HG03439 (cell line): ENCODE results near the gene PRG3.

Source experiments
- ATAC-seq: cut with Tn5 transposase; IDR thresholded peaks from one replicate; pipeline ENCODE4 v1.9.1; 2021; ENCODE audit warnings: mild to moderate bottlenecking, moderate library complexity; ENCODE audit not compliant: unreplicated experiment

Gene PRG3, protein sequence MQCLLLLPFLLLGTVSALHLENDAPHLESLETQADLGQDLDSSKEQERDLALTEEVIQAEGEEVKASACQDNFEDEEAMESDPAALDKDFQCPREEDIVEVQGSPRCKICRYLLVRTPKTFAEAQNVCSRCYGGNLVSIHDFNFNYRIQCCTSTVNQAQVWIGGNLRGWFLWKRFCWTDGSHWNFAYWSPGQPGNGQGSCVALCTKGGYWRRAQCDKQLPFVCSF

DNA sequence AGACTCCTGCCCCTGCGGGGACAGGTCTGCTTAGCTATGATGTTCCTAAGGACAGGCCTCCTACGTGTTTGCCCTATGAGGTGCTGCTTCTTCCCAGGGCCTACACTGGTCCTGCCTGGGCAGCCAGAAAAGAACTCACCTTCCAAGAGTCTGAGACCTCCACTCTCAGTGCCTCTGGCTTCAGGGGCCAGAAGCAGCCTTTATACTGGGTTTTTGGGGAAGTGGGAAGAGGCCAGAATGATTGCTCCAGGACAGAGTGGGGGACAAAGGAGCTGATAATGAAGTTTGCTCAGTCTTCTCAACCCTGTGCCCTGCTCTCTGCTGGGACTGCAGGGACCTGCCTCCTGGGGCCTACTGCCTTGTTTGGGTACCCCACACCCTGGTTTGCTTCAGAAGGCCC, at the start of gene PRG3:
TSS of gene PRG3 (minus strand) at position 176 of the 400 bp plus-strand sequence. CDS start 442 bp downstream, outside the sequence.
- no peak for ATAC-seq

DNA sequence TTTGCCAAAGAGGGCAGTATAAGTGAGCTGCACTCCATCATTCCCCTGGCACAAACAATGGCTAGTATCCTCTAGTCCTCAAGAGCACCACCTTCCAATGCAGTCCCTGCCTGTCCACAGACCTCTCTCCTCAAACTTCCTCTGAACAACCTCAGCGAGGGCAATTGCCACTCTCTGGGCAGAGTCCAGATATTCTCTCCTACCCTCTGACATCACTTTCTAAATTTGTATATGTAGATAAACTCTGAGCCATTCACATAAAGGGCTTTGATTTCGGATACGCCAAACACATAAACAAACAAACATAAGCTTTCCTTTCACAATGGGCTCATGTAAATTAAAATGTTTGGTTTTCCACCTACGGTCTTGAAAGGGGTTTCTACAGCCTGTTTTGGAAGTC, 49.0 kb upstream of the PRG3 start:
- ATAC-seq: no peak

DNA sequence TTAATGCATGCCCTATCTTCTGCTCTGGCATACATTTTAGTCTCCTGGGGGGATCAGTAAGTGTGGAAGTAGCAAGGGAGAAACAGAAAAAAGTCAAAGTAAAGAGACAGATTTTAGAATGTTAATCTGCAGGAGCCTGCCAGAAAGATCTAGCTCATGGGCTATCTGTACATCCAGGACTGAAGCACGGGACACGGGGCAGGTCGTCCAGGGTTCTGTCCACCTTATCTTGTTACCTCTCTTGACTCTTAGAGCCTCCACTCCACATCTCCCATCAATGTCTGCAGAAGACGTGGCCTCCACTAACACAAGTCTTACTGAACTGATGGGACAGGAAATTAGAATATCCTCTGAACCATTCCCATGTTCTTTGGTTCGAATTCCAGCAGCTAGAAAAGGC, 47.7 kb upstream of the PRG3 start:
- ATAC-seq: no peak

DNA sequence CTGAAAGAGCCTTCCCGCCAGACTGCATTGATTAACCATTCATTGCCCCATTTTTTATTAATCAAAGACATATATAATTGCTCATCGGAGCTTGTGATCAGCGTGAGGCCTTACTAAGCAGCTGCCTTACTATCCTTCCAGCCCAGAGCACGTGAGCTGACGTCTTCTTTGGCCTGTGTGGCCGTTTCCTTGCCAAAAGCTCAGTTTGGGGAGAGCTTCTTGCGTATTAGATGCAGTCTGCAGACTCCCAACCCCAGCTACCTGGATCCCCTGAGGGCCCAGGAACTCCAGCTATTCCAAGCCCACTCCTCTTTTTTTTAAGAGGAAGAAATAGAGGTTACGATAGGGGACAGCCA, 46.8 kb upstream of the PRG3 start:
- no peak for ATAC-seq

DNA sequence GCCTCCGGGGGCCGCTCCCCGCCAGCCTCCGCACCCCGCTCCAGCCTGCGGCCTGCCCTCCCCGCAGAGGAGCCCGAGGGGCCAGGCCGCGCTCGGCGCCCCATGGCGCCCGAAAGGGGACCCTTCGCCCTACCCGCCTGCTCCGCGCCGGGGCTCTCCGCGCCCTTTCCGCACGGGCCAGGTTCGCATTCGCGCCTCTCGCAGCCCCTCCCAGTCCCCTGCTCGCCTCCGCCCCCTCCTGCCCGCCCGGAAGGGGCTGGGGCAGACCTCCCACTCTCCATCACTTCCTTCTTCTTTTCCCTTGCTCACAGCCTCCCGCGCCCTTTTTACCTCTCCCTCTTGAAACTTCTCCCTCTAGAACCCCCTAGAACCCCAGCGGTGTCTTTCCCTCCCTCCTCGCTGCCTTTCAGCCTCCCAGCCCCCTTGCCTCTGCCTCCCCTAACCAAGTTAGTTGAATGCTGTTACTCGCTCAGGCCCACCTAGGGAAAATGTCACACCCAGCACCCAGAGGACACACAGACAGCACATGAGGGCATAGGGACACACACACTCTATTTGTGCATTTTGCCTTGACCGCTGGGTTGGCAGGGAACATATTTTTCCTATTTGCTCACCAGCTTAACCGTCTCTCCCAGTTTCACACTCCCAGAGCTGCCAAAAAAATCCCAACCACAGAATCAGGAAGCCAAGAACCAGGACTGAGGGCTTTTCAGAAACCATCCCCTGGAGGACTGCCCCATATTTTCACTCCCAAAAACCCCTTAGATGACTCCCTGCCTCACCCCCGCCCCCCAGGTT, 46.2 kb upstream of the PRG3 start, which contains the start of gene SLC43A3:
TSS of gene SLC43A3 (minus strand) at position 193 of the 798 bp plus-strand sequence. CDS start 949 bp downstream, outside the sequence.
- ATAC-seq: peak; percentile 50

DNA sequence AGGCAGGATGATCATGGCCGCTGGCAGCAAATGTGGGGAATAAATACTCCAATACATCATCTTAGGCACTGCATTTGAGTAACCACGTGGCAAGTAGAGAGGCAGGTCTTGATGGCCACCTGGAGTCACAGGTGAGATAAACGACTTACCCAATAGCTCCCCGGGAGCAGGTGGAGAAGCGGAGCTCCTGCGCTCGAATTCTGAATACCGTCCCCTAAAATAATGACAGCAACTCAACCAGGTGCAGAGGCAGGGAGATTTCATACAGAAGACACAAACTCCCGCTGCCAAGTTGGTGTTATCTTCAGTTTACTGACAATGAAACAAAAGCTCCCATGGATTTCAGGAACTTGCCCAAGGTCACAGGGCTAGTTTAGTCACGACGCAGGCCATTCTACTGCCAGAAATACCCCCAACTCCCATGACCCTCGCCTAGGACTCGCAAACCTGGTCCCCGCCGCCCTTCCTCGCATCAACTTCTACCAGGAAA, 45.5 kb upstream of the PRG3 start:
- no peak for ATAC-seq

DNA sequence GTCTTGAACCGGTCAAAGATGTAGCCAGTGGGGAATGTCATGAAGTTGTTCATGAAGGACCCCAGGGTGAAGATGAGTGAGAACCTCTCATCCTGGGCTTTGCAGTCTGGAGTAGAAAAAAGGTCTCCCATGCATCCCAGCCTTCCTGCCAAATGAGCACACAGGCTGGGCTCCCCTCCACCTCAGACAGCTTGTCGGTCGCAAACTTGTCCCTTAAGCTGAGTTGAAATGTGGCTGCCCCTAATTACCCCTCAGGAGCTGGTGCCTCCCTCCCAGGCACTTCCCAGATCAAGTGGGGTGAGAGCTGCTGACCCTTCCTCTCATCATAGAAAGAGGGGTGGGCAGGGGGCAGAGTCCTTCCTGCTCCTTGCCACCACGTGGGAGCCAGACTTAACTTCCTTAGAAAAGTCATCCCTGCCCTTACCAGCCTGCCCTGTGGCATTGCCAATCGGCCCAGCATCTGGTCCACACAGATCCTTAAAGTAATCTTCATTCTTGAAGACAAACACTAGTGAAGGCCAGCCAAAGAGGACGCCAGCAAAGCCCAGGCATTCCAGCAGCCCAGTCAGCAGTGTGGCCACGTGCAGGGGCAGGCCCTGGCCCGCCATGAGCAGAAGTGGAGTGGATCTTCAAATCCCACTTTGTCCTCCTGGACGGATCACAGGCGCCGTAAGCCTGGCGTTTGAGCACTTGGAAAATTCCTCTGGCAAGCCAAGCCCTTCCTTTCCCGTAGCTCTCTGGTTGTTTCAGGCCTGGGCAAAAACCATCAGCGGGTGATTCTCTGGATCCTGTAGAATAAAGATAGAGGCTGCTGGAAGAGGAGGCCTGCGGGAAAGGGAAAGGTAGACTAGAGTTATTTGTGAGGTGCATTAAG, 44.9 kb upstream of the PRG3 start:
- ATAC-seq: no peak

DNA sequence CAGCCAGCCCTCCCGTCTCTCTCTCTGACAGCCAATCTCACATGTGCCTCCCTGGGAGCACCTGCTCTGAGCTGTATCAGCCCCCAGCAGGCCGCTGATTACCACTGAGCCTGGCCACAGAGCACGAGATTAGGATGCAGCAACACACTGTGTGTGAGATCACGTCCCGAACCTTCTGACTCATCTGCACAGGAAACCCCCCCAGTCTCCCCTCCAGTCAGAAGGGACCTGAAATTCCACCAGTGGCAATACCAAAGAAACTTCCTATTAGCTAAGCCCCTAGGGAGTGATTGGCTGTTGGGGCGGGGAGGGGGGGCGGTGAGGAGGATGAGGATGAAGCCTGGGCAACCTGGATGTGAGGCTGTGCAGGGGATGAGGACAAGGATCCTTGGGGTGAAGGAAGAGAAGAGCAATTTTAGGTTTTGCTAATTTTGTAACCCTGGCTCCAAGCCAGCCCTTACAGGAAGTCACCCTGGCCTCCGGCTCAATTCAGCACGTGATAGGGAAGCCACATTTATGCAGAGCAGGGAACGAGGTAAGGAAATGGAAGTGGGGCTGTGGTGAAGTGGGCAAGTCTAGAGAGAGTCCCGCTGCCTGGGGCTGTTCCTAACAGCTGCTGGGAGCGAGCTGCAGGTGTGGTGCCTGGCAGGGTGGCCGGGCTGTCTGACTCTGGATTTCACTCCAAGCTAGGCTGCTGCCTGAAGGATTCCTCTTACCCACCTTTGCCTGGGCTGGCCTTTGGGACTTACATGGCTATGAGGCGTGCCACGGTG, 44.0 kb upstream of the PRG3 start:
- peak; percentile 94 for ATAC-seq

DNA sequence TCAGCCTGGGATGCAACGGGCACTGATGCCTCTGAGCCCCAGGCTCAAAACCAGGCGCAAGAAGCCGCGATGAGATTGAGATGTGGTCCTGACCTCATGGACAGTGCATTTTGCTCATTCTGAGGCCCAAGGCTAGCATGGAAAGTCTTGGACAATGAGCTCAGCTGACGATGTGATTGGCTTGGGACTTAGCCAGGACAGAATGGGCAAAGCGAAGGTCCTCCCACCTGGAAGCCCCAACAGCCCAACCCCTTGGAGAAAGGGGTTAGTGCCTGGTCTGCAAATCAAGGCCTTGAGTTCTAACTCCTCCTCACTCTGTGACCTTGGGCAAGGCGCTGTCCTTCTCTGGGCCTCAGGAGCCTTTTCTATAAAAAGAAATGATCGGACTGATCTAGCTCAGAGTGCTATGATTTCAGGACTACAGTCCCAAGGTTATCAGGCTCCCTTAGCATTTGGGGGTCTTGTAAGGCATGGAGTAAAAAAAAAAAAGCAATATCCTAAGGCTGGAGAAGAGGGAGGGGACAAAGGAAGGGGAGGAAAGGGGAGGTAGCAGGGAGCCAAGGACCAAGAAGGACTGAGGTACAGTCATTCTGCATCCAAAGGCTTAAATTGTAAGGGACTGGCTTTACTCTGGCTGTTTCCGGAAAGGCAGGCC, 43.3 kb upstream of the PRG3 start:
- no peak for ATAC-seq

DNA sequence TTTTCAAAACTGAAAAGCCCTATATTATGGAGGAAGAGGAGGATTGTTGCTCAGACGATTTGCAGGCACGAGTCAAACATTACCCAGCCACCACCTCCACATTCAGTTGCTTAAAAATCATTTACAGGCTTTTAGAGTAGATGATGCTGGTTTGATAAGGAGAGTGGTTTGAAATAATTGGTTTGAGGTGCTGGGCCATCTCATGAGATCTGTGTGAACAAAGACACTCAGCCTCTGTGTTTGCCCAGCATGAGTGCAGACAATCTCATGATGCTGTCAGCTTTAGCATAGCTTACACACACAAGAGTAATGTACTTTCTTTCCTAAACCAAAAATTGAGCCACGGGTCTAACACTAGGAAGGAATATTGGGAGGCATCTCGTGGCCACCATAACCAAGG, 41.7 kb upstream of the PRG3 start:
- no peak for ATAC-seq

DNA sequence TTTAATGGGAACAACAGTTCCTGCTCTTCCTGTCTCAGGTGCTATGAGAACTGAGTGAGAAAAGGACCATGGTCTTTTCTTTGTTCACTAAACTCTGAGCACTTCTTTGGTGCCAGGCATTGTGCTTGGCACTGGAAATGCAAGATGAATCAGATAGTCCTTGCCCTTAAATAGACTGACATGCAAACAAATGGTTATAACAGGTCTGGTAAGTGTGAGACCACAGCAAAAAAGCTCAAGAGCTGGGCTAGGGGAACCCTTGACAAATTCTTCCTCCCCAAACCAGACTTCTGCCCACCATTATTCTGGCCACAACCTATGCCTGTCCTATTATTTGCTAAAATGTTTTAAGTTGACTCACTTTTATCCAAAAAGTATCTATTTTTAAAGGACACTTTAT, 40.9 kb upstream of the PRG3 start:
- ATAC-seq: no peak

DNA sequence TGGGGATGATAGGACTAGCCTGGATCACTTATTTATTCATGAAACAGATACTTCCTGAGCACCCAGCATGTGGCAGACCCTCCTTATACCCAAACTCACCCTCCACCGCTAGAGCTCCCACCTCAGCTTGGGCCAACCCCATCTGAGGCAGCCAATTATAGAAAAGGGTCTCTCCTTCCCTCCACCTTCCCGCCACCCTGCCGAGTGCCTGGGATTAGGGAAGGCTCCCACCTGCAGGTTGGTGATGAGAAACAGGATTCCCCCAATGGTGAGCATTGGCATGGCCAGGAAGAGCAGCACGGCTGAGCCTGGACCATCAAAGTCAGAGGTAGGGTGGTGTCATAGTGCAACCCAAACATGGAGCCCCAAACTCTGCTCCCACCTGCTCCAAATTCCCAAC, 40.1 kb upstream of the PRG3 start:
- ATAC-seq: no peak

DNA sequence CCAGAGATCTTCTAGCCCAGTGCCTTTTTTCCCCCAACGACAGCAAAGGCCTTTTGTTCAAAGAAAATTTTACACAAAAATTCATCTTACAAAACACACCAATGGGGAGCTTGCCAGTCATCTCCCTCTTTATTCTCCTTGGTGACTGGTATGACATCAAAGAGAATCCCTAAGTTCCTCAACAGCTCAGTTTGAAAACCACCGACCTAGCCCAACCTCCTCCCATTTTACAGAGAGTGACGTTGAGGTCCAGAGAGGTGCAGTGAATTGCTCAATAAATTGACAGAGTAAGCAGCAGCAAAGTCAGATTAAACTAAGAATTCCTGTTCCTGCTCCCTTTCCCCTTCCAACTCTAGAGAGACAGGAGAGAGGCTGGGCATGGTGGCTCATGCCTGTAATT, 38.2 kb upstream of the PRG3 start:
- ATAC-seq: no peak

DNA sequence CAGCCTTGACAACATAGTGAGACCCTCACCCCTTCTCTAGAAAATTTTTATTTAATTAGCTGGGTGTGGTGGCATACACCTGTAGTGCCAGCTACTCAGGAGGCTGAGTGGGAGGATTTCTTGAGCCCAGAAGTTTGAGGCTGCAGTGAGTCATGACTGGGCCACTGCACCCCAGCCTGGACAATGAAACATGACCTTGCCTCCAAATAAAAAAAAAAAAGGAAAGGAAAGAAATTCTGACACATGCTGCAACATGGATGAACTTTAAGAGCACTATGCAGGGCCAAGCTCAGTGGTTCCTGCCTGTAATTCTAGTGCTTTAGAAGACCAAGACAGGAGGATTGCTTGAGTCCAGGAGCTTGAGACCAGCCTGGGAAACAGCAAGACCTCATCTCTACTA, 37.2 kb upstream of the PRG3 start:
- ATAC-seq: no peak

DNA sequence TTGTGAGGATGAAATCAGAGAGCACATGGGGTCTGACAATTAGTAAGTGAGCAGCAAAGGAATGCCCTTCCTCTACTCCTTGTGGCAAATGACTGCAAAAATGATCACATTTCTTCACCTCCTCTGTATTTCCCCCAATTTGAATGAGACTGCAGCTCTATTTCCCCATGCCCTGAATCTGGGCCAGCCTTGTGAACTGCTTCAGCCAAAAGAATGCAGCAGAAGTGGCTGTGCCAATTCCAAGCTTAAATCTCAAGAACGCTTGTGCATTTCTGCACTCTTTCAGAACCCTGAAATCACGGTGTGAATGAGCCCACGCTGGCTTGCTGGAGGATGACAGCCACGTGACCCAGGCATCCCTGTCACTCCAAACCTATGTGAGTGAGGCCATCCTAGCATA, 36.1 kb upstream of the PRG3 start:
- no peak for ATAC-seq

DNA sequence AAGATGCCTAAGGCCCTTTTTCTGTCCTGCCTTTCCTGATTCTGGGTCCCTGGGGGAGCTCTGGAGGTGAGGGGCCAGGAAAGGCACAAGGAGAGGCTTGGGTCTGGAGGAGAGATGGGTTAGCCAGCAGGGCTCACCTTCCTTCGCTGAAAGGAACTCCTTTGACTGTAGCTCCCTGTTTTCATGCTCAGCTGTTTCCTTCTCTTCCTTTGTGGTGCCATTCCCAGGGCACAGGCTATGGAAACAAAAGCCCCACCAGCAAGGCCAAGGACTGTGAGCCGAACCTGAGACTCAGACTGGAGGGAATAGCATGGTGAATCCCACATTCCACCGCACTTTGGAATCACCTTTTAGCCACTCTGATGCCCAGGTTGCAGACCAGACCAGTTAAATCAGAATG, 35.5 kb upstream of the PRG3 start:
- no peak for ATAC-seq

DNA sequence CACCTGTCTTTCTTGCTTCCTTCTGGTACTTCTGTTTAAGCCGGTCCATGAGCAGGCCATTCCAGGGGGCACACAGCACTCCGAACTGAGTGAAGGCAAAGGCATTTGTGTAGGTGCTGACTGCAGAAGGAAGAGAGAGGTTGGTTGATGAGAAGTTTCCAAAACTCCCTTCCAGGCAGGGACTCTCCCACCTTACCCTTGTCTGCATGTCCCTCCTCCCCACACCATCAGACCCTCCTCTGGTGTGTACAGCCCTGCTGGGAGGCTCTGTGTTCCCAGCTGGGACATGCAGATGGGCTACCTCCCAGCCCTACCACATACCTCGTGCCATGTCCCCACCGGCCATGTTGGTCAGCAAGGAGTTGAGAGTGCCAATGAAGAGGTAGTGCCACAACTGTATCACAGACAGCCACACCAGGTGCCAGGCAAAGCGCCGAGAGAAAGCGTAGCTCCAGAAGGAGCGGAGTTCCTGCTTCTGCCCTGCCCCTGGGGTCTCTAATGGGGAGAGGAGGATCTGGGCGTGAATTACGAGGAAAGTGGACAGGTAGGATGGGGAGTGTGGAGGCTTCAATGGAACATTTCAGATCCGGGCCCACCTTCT, 33.8 kb upstream of the PRG3 start:
- no peak for ATAC-seq

DNA sequence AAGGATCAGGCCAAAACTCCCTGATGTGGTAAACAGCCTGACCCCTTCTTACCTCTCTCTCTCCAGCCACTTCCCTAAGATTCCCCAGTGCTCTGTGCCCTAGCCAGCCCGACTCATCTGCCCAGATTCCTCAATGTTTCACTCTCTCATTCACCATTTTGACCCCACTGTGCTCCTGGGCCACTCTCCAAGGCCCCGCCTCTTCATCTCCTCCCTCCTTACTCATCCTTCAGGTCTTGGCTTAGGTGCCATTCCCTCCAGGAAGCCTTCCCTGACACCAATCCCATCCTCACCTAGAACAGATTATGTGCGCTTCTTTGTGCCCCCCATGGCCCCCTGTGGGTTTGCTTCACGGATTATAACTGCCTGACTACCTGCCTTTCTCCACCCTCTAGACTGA, 32.7 kb upstream of the PRG3 start:
- no peak for ATAC-seq

DNA sequence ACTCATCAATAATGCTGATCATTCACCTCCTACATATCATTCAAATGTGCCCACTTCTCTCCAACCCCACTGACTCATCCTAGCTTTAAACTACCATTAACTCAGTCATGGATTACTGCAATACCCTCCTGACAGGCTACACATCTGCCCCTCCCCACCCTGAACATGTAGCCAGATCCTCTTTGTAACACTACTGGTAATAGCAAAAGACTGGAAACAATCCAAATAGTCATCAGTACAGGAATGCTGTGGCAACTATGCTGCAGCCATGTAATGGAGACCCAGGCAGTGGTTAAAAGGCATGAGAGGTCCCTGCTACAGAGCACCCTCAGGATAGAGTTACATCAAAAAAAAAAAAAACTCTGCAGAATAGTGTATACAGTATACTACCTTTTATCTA, 29.3 kb upstream of the PRG3 start:
- no peak for ATAC-seq
